ENCODE results near the gene CDHR5. TPM values are rescaled to one million over a fixed set of nuclear protein-coding genes. Genes with fewer than 3 reads are reported as not detected.

The CDHR5 gene
- polyA plus RNA-seq, 3 donors, result 0.39 to 0.74 TPM; not detected in 1

- H3K27ac ChIP-seq (ENCODE audit: low read depth, low read length), result no peak overlapping the region
- 92 to 96% (median 95%) methylated on average over 13 of the region's 13 CpGs for WGBS, 3 donors
These were observed 21.6 kb downstream of the CDHR5 start for GRCh38 chr11:603154-603553.

- WGBS, 3 donors, result 92 to 94% (median 93%) methylated on average over 23 of the region's 23 CpGs
- no peak overlapping the region for H3K27ac ChIP-seq (ENCODE audit: low read depth, low read length)
These were observed 23.0 kb downstream of the CDHR5 start for GRCh38 chr11:601573-602245.

DNA sequence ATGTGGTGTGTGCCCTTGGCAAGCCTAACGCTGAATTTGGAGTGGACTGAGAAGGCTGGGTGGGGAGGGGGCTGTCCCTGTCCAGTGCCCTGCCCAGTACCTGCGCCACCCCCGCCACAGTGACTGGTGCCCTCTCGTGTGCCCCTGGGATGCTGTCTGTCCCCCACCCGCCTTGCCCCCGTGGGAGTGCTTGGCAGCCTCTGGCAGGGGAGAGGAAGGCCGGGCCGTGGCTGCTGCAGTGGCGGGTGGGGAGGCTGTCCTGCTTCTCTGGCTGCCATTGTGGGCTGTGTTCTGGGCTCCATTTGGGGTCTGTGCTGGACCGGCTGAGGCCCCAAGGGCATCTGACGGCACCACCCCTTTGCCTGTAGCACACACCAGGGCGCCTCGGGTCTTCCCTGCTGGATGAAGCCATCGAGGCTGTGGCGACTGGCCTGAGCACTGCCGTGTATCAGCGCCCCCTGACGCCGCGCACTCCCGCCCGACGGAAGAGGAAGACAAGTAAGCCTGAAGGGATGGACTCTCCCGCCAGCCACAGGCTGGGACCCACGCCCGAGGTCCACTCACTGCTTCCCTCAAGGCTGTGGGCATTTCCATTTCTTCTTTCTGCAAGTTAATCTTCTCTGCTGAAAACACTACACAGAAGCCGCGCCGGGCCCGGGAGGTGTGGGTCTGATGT, 26.6 kb downstream of the CDHR5 start:
- 89 to 95% (median 92%) methylated on average over 27 to 30 of the region's 30 CpGs for WGBS, 3 donors
- no peak overlapping the region for H3K27ac ChIP-seq (ENCODE audit: low read depth, low read length)

- no peak overlapping the region for H3K27ac ChIP-seq (ENCODE audit: low read depth, low read length)
- 88 to 90% (median 89%) methylated on average over 24 to 29 of the region's 29 CpGs for WGBS, 3 donors
These were observed 27.5 kb downstream of the CDHR5 start for GRCh38 chr11:597166-597725.

DNA sequence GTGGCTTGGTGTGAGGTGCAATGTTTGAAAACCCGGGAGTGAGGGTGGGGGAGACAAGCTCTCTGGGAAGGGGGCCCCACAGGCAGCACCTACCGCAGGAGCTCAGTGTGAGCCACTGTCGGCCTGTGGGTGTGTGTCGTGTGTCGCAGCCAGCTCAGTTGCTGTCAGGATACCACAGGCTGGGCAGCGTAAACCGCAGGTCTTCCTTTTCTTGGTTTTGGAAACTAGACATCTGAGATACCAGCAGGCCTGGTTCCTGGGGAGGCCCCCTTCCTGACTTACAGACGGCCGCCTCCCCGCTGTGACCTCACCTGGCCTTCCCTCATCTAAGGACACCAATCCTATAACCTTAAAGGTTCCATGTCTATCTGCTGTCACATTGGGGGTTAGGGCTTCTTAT, 28.4 kb downstream of the CDHR5 start:
- 78 to 92% (median 82%) methylated on average over 10 of the region's 10 CpGs for WGBS, 3 donors
- no peak overlapping the region for H3K27ac ChIP-seq (ENCODE audit: low read depth, low read length)

DNA sequence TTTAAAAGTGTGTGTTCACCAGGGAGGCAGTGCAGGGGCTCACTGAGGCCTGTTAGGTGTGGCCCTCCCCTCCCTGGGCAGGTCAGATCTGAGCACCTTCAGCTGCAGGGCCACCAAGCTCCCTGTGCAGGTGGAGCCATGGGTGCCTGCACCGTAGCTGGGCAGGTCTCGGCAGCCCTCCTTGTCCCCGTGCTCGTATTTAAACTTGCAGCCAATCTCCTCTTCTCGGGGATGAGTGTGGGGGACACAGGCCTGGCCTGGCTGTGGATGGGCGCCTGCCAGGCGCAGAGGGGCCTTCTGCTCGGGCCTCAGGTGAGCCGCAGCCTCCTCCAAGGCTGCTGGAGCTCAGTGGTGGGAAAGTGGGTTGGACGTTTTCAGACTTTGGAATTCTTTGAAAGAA, 29.4 kb downstream of the CDHR5 start:
- no peak overlapping the region for H3K27ac ChIP-seq (ENCODE audit: low read depth, low read length)
- WGBS, 3 donors, result 92 to 94% (median 92%) methylated on average over 10 of the region's 10 CpGs

- no peak overlapping the region for H3K27ac ChIP-seq (ENCODE audit: low read depth, low read length)
- WGBS, 3 donors, result 92 to 96% (median 93%) methylated on average over 21 of the region's 21 CpGs
These were observed 31.4 kb downstream of the CDHR5 start for GRCh38 chr11:593347-593746.

GRCh38 chr11:592918-593317, 31.8 kb downstream of the CDHR5 start:
- WGBS, 3 donors, result 86 to 89% (median 88%) methylated on average over 10 of the region's 10 CpGs
- H3K27ac ChIP-seq (ENCODE audit: low read depth, low read length), result no peak overlapping the region

DNA sequence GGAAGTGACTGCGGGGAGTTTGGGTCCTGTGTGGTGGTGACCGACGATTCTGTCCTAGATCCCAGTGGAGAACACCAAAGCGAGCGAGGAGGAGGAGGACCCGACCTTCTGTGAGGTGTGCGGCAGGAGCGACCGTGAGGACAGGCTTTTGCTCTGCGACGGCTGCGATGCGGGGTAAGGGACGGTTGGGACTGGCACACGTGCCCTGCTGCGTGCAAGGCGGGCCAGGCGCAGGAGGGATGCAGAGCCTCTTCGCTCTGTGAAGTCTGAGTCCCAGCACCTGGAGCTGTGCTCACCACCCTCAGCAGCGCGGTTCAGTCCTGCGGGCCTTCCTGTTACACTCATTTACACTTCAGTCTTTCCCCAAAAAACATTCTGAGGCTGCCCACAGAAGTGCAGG, 32.3 kb downstream of the CDHR5 start:
- H3K27ac ChIP-seq (ENCODE audit: low read depth, low read length), result no peak overlapping the region
- 95 to 97% (median 96%) methylated on average over 22 of the region's 22 CpGs for WGBS, 3 donors

- WGBS, 3 donors, result 76 to 89% (median 79%) methylated on average over 11 of the region's 11 CpGs
- H3K27ac ChIP-seq (ENCODE audit: low read depth, low read length), result no peak overlapping the region
These were observed 33.8 kb downstream of the CDHR5 start for GRCh38 chr11:590997-591396.

DNA sequence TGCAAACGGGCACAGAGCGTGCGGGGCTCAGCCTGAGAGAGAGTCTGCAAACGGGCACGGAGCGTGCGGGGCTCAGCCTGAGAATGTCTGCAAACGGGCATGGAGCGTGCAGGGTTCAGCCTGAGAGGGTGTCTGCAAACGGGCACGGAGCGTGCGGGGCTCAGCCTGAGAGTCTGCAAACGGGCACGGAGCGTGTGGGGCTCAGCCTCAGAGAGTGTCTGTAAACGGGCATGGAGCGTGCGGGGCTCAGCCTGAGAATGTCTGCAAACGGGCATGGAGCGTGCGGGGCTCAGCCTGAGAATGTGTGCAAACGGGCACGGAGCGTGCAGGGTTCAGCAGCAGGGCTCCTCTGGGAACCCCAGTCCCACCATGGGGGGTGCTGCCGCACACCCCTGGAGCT, 35.0 kb downstream of the CDHR5 start:
- WGBS, 3 donors, result 93 to 96% (median 94%) methylated on average over 26 of the region's 26 CpGs
- no peak overlapping the region for H3K27ac ChIP-seq (ENCODE audit: low read depth, low read length)

DNA sequence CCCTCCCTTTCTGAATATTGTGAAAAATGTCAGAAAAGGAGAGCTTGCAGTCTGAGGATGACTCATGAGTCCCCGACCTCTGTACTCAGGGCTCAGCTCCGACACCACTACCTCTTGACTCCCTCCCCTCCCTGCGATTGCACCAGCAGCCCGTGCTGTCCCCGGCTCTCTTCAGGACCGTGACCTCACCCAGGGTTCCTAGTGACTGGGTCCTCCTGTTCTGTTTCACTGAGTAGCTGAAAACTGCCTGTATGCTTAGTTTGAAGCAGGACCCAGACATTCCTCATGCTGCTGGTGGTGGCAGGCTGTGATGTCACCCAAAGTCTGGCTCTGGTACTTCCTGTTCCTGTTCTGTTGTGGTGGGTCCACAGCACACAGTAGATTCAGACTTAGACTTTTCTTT, 36.8 kb downstream of the CDHR5 start:
- 32 to 75% (median 53%) methylated on average over 6 of the region's 6 CpGs for WGBS, 3 donors
- H3K27ac ChIP-seq (ENCODE audit: low read depth, low read length), result no peak overlapping the region

GRCh38 chr11:587546-587945, 37.2 kb downstream of the CDHR5 start:
- 81 to 85% (median 84%) methylated on average over 8 of the region's 8 CpGs for WGBS, 3 donors
- H3K27ac ChIP-seq (ENCODE audit: low read depth, low read length), result no peak overlapping the region

DNA sequence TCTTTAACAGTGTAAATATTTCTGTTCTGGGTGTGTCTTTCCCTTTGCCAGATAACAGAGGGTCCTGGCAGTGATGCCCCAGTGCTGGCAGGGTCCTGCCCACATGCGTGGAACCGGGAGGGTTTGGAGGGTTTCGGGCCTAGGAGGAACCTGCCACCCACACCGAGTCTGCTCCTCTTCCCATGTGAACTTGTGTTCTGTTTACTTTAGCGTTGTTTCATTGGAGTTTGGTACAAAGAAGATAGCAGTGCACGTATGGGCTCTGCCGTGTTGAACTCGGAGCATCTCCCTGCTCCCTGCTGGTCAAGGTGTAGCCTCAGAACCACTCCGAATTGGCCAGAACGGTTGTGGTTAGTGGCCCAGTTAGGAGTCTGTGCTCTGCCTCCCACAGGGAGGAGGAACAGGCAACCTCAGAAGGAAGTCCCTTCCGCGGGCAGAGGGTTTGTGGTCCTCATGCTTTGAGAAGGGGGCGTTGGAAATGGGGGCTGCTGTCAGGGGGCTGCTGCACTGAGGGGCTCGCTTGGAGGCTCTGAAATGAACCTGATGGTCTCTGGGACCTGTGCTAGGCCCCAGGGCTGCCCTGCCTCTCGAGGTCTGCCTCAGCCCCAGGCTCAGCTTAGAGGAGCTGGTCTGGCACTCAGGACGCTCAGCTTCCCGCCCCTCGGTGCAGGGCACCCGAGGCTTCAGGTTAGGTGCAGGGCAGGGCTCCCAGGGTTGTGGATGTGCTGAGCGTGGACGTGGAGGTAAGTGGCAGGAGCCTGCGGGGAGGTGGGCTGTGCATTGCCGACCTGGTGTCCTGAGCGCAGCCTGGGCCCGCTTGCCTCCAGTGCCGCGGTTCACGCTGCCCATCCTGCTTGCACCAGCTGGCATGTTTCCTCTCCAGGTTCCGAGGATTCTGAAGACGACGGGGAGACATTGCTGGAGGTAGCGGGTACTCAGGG, 38.1 kb downstream of the CDHR5 start:
- H3K27ac ChIP-seq (ENCODE audit: low read depth, low read length), result no peak overlapping the region
- WGBS, 3 donors, result 84 to 88% (median 87%) methylated on average over 32 of the region's 32 CpGs

GRCh38 chr11:584287-584686, 40.5 kb downstream of the CDHR5 start:
- H3K27ac ChIP-seq (ENCODE audit: low read depth, low read length), result no peak overlapping the region
- 92 to 97% (median 95%) methylated on average over 10 of the region's 10 CpGs for WGBS, 3 donors

GRCh38 chr11:581752-582151, 43.0 kb downstream of the CDHR5 start:
- no peak overlapping the region for H3K27ac ChIP-seq (ENCODE audit: low read depth, low read length)
- WGBS, 3 donors, result 74 to 87% (median 84%) methylated on average over 17 of the region's 17 CpGs

GRCh38 chr11:581342-581741, 43.4 kb downstream of the CDHR5 start:
- H3K27ac ChIP-seq (ENCODE audit: low read depth, low read length), result no peak overlapping the region
- 76 to 83% (median 77%) methylated on average over 14 of the region's 14 CpGs for WGBS, 3 donors

- 37 to 84% (median 75%) methylated on average over 20 of the region's 20 CpGs for WGBS, 3 donors
- no peak overlapping the region for H3K27ac ChIP-seq (ENCODE audit: low read depth, low read length)
These were observed 44.7 kb downstream of the CDHR5 start for GRCh38 chr11:579830-580601.
